RWPE1 (cell line): ENCODE data around the gene FASTKD2.

Experiments used
- CTCF ChIA-PET: fragments of 350-600 bp; sonication (Branson Sonifier 250); formaldehyde crosslinking; extraction: SDS; loops from one replicate; lab custom pipeline; 2021; lab: Yijun Ruan, JAX
- POLR2A ChIA-PET: fragments of 400-600 bp; formaldehyde crosslinking; extraction: SDS; loops from one replicate; lab custom pipeline; 2020; ENCODE audit warnings: antibody characterized with exemption; ENCODE audit not compliant: low non-redundant PET; lab: Yijun Ruan, JAX
- DNase-seq: peaks from one replicate; pipeline ENCODE4 v3.0.0; 2012; ENCODE audit warnings: low spot score
- H3K27ac ChIP-seq: fragments of 450-650 bp; 2 replicates; pipeline ENCODE4 v1.5.1; 2017
- TF ChIP-seq, protein P1 (sequence below): fragments of 450-650 bp; conservative IDR thresholded peaks from 2 replicates; pipeline ENCODE4 v1.5.1; 2017; ENCODE audit warnings: low read depth, mild to moderate bottlenecking

FASTKD2 gene

GRCh38 chr2:206784559-206785353 lies 19.4 kb downstream of the FASTKD2 start:
- CTCF ChIA-PET, result no interaction called here
- TF ChIP-seq, protein P1, sequence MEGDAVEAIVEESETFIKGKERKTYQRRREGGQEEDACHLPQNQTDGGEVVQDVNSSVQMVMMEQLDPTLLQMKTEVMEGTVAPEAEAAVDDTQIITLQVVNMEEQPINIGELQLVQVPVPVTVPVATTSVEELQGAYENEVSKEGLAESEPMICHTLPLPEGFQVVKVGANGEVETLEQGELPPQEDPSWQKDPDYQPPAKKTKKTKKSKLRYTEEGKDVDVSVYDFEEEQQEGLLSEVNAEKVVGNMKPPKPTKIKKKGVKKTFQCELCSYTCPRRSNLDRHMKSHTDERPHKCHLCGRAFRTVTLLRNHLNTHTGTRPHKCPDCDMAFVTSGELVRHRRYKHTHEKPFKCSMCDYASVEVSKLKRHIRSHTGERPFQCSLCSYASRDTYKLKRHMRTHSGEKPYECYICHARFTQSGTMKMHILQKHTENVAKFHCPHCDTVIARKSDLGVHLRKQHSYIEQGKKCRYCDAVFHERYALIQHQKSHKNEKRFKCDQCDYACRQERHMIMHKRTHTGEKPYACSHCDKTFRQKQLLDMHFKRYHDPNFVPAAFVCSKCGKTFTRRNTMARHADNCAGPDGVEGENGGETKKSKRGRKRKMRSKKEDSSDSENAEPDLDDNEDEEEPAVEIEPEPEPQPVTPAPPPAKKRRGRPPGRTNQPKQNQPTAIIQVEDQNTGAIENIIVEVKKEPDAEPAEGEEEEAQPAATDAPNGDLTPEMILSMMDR, result no peak
- POLR2A ChIA-PET, result no interaction called here
- no peak overlapping the region for H3K27ac ChIP-seq
- no peak for DNase-seq

- no peak overlapping the region for H3K27ac ChIP-seq
- CTCF ChIA-PET, result interaction anchor here (0.8 to 1.1 kb wide), 2 partner anchors 10 to 561 kb away, joined by 3 to 4 read pairs; no protein-coding TSS in a partner anchor
- POLR2A ChIA-PET, result no interaction called here
- no peak for DNase-seq
- TF ChIP-seq, protein P1, result no peak
Measured at GRCh38 chr2:206790311-206790935, 25.0 kb downstream of the FASTKD2 start.

- TF ChIP-seq, protein P1, result no peak
- DNase-seq, result no peak
- POLR2A ChIA-PET, result no interaction called here
Measured at GRCh38 chr2:206792645-206793044, 27.2 kb downstream of the FASTKD2 start.

DNA sequence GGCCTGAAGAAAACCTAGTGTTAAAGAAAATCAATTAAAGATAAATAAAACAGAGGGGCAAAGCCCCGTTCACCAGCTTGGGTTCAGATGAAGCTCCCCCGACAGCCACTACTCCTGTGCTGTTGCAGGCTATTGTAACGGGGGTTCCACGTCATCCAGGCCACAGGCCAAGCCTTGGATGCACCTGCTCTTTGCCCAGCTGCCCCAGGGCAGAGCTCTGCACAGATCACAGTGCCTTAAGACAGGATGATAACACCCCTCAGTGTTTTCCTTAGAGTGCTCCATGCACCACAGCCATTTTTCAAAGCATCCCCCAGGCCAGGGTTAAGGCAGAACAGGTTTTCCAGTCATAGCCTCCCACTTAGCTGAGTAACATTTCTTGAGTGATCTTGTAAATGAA lies 32.0 kb downstream of the FASTKD2 start:
- TF ChIP-seq, protein P1, result no peak
- H3K27ac ChIP-seq, result no peak overlapping the region
- CTCF ChIA-PET, result interaction anchor here (0.7 to 0.8 kb wide), 2 partner anchors 168 to 680 kb away, joined by 3 read pairs; no protein-coding TSS in a partner anchor
- no peak for DNase-seq
- POLR2A ChIA-PET, result no interaction called here

More at GRCh38 chr2:206792645-206793044, 27.2 kb downstream of the FASTKD2 start:
- no peak overlapping the region for H3K27ac ChIP-seq
- CTCF ChIA-PET, result no interaction called here

- ChIA-PET POLR2A (no interaction called here), CTCF (interaction anchor here (0.6 kb wide), 1 partner anchor 190 kb away, joined by 3 read pairs; no protein-coding TSS in a partner anchor)
- TF ChIP-seq, protein P1, result no peak
- DNase-seq, result no peak
- no peak overlapping the region for H3K27ac ChIP-seq
Measured at GRCh38 chr2:206798000-206798399, 32.6 kb downstream of the FASTKD2 start.

- CTCF ChIA-PET, result no interaction called here
- H3K27ac ChIP-seq, result no peak overlapping the region
- POLR2A ChIA-PET, result interaction anchor here (0.6 kb wide), 1 partner anchor 535 kb away, joined by 3 read pairs; no protein-coding TSS in a partner anchor
- no peak for DNase-seq
- TF ChIP-seq, protein P1, result no peak
Measured at GRCh38 chr2:206799083-206799482, 33.7 kb downstream of the FASTKD2 start.
